Neuronal stem cell (in vitro differentiated cells): ENCODE results near the gene SLC2A4RG.

ENCODE experiments used
- DNase-seq: peaks from one replicate; pipeline ENCODE4 v3.0.0-alpha.2; 2013; ENCODE audit warnings: low spot score
- H2AFZ ChIP-seq: one replicate; pipeline ENCODE4 v1.6.1; 2013; ENCODE audit warnings: mild to moderate bottlenecking, low read length, inconsistent platforms
- H2AK5ac ChIP-seq: 2 replicates; pipeline ENCODE4 v1.6.1; 2013; ENCODE audit warnings: low read depth, mild to moderate bottlenecking, inconsistent platforms, low read length, moderate library complexity, mixed read lengths
- H2BK120ac ChIP-seq: 2 replicates; pipeline ENCODE4 v1.6.1; 2013; ENCODE audit warnings: low read depth, mild to moderate bottlenecking, inconsistent platforms, low read length, moderate library complexity, mixed read lengths
- H2BK12ac ChIP-seq: one replicate; pipeline ENCODE4 v1.6.1; 2013; ENCODE audit warnings: low read length, inconsistent platforms
- H2BK15ac ChIP-seq: 2 replicates; pipeline ENCODE4 v1.6.1; 2013; ENCODE audit warnings: mild to moderate bottlenecking, low read length, inconsistent platforms, mixed read lengths
- H2BK5ac ChIP-seq: one replicate; pipeline ENCODE4 v1.6.1; 2013; ENCODE audit warnings: inconsistent platforms, mild to moderate bottlenecking, low read length, moderate library complexity
- H3K14ac ChIP-seq: one replicate; pipeline ENCODE4 v1.6.1; 2013; ENCODE audit warnings: low read length, inconsistent platforms
- H3K18ac ChIP-seq: 2 replicates; pipeline ENCODE4 v1.6.1; 2013; ENCODE audit warnings: low read length, inconsistent platforms
- H3K23ac ChIP-seq: 2 replicates; pipeline ENCODE4 v1.6.1; 2013; ENCODE audit warnings: low read depth, mild to moderate bottlenecking, mixed read lengths, low read length, inconsistent platforms; ENCODE audit not compliant: poor library complexity
- H3K27ac ChIP-seq: replicated peaks from 3 replicates; pipeline ENCODE4 v1.5.1; 2013; ENCODE audit warnings: low read length, inconsistent platforms
- H3K27me3 ChIP-seq, 3 experiments: 2 replicates each; pipeline ENCODE4 v1.6.1; 2013; ENCODE audit warnings: low read length in 3 of 3, mild to moderate bottlenecking in 2 of 3, inconsistent platforms in 1 of 3, low read depth in 1 of 3, mixed read lengths in 1 of 3, moderate library complexity in 1 of 3; ENCODE audit not compliant: control insufficient read depth in 3 of 3, insufficient read depth in 3 of 3
- H3K36me3 ChIP-seq, 2 donors: replicated peaks in 1 of 2; 2 replicates each; pipeline ENCODE4 v1.6.1; 2013; ENCODE audit warnings: low read length in 2 of 2; ENCODE audit not compliant: control insufficient read depth in 2 of 2, insufficient read depth in 2 of 2
- H3K4ac ChIP-seq: 2 replicates; pipeline ENCODE4 v1.6.1; 2013; ENCODE audit warnings: inconsistent platforms, mild to moderate bottlenecking, low read length, moderate library complexity
- H3K4me1 ChIP-seq, 2 donors: 1 replicate in 1 of 2; 2 replicates in 1 of 2; pipeline ENCODE4 v1.6.1; 2013; ENCODE audit warnings: low read length in 2 of 2, low read depth in 1 of 2; ENCODE audit not compliant: control insufficient read depth in 2 of 2, insufficient read depth in 1 of 2
- H3K4me2 ChIP-seq: one replicate; pipeline ENCODE4 v1.6.1; 2013; ENCODE audit warnings: mild to moderate bottlenecking, low read length, inconsistent platforms; ENCODE audit not compliant: insufficient read depth, poor library complexity, severe bottlenecking
- H3K4me3 ChIP-seq, 2 donors: 2 replicates each; pipeline ENCODE4 v1.5.1; 2013; ENCODE audit warnings: low read length in 2 of 2, mild to moderate bottlenecking in 2 of 2, inconsistent platforms in 1 of 2, moderate library complexity in 1 of 2
- H3K79me1 ChIP-seq: one replicate; pipeline ENCODE4 v1.6.1; 2013; ENCODE audit warnings: low read depth, mild to moderate bottlenecking, inconsistent platforms, low read length, moderate library complexity
- H3K9ac ChIP-seq: one replicate; pipeline ENCODE4 v1.6.1; 2013; ENCODE audit warnings: mild to moderate bottlenecking, low read depth, low read length, inconsistent platforms; ENCODE audit not compliant: poor library complexity
- H3K9me3 ChIP-seq, 2 donors: replicated peaks in 1 of 2; 2 replicates each; pipeline versions ENCODE3 to v1.6.1; 2013; ENCODE audit warnings: low read length in 2 of 2, mild to moderate bottlenecking in 2 of 2, inconsistent platforms in 1 of 2, low read depth in 1 of 2, mixed read lengths in 1 of 2, moderate library complexity in 1 of 2; ENCODE audit not compliant: control insufficient read depth in 2 of 2, insufficient read depth in 1 of 2
- H4K8ac ChIP-seq: one replicate; pipeline ENCODE4 v1.6.1; 2013; ENCODE audit warnings: low read depth, mild to moderate bottlenecking, inconsistent platforms, low read length, moderate library complexity
- H4K91ac ChIP-seq: one replicate; pipeline ENCODE4 v1.6.1; 2013; ENCODE audit warnings: low read length, low read depth, mild to moderate bottlenecking, inconsistent platforms; ENCODE audit not compliant: poor library complexity
- WGBS, 2 donors: extraction: QIAGEN DNeasy Blood & Tissue Kit; methylation state at CpG; one replicate each; pipeline ENCODE4 v1.1.7; 2013; ENCODE audit warnings: missing lambda C conversion rate in 2 of 2, mixed read lengths in 1 of 2; ENCODE audit not compliant: insufficient read length in 2 of 2, insufficient replicate concordance in 1 of 2; ENCODE audit errors: extremely low coverage in 2 of 2; 5-methylcytosine and 5-hydroxymethylcytosine counted together

The SLC2A4RG gene

DNA sequence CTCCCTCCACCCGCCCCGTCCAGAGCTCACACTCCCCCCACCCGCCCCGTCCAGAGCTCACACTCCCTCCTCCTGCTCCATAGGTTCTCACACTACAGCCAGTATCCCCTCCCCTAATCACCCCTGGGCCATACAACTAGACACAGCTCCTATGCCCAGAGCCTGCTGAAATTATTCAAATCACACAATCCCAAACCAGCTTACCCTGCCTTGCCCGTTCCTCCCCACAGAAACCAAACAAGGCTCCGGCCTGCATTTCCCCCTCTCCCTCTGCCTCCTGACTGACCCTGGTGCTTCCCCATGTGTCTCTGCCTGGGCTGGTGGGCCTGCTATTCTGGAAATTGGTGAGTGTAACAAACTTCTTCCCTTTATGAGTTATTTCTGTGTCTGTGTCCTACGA lies 18.6 kb downstream of the SLC2A4RG start:
- no peak overlapping the region for H2AK5ac ChIP-seq
- H3K9ac ChIP-seq: no peak overlapping the region
- no peaks in the 10 kb centered on the region for H3K9me3 ChIP-seq
- H3K4ac ChIP-seq: no peak overlapping the region
- no peak overlapping the region for H4K8ac ChIP-seq
- H3K27me3 ChIP-seq: no peaks in the 10 kb centered on the region
- no peak overlapping the region for H2BK120ac ChIP-seq
- H2BK12ac ChIP-seq: no peak overlapping the region
- no peak overlapping the region for H3K4me3 ChIP-seq
- no peak overlapping the region for H4K91ac ChIP-seq
- no peak for DNase-seq
- H3K27ac ChIP-seq: no peak overlapping the region
- peaks cover 2 to 42% of the 10 kb centered on the region in 2 donors for H3K36me3 ChIP-seq
- no peak overlapping the region for H3K23ac ChIP-seq
- peaks cover 2% of the 10 kb centered on the region for H3K79me1 ChIP-seq
- WGBS, 2 donors: no CpG with 5 or more reads among the region's 7 CpGs
- no peaks in the 10 kb centered on the region for H3K4me1 ChIP-seq
- no peak overlapping the region for H2BK5ac ChIP-seq
- H2AFZ ChIP-seq: no peak overlapping the region
- no peak overlapping the region for H3K4me2 ChIP-seq
- H3K14ac ChIP-seq: no peak overlapping the region
- no peak overlapping the region for H3K18ac ChIP-seq
- H2BK15ac ChIP-seq: no peak overlapping the region

DNA sequence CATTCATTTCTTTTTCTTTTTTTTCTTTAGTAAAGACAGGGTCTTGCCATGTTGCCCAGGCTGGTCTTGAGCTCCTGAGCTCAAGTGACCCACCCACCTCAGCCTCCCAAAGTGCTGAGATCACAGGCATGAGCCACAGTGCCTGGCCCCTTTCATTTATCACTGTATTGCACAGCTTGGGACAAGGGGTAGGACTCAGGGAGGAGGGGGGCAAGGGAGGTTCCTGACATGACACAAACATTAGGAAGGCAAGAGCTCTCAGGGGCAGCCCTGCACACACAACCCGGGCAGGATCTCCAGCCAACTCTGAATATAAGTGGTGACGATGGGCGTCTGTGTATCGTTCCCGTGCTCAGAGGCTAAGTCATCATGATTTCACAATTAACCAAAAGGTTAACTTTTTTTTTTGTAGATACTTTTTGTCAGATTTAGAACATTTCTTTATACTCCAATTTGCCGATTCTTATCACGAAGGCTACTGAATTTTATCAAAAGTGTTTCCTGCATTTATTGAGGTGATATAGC lies 19.9 kb downstream of the SLC2A4RG start:
- no peak overlapping the region for H2BK120ac ChIP-seq
- no peak overlapping the region for H3K4ac ChIP-seq
- H3K79me1 ChIP-seq: peaks cover 2% of the 10 kb centered on the region
- H2AFZ ChIP-seq: no peak overlapping the region
- H3K36me3 ChIP-seq: peaks cover 2 to 38% of the 10 kb centered on the region in 2 donors
- no peak overlapping the region for H3K23ac ChIP-seq
- no peaks in the 10 kb centered on the region for H3K4me1 ChIP-seq
- H3K18ac ChIP-seq: no peak overlapping the region
- no peak overlapping the region for H2BK15ac ChIP-seq
- DNase-seq: no peak
- no peak overlapping the region for H3K9ac ChIP-seq
- no peak overlapping the region for H2BK5ac ChIP-seq
- H2BK12ac ChIP-seq: no peak overlapping the region
- no CpG with 5 or more reads among the region's 7 CpGs for WGBS, 2 donors
- no peak overlapping the region for H3K4me2 ChIP-seq
- no peaks in the 10 kb centered on the region for H3K9me3 ChIP-seq
- H3K14ac ChIP-seq: no peak overlapping the region
- no peak overlapping the region for H3K4me3 ChIP-seq
- no peak overlapping the region for H4K8ac ChIP-seq
- no peak overlapping the region for H4K91ac ChIP-seq
- H3K27me3 ChIP-seq: no peaks in the 10 kb centered on the region
- no peak overlapping the region for H3K27ac ChIP-seq
- H2AK5ac ChIP-seq: no peak overlapping the region

DNA sequence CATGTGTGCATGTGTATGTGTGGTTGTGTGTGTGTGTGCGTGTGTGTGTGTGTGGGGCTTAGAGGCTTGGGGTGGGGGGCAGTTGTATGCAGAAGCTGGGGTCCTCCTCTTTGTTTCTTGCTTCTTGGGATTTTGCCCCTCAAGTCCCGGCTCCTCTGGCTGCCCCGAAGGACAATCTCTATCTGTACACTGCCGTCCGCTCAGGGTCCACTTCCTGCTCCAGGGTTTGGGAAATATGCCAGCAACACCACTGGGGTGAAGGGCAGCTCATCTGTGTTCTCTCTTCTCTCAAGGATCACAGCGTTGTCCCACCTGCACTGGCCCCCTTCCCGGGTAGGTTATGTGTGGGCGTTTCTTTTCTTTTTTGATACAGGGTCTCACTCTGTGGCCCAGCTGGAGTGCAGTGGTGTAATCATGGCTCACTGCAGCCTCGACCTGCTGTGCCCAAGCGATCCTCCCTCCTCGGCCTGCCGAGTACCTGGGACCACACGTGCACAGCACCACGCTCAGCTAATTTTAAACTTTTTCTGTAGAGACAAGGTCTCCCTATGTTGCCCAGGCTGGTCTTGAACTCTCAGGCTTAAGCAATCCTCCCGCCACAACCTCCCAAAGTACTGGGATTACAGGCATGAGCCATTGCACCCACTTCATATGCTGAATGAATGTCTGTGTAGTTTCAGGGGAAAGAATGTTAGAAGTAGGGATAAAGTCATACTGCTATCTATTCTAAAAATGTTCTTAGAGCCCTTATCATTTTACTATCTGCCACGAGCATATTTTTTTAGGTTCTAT lies 25.7 kb downstream of the SLC2A4RG start:
- Histone ChIP-seq H2AK5ac (no peak overlapping the region), H3K4me1 (no peaks in the 10 kb centered on the region), H3K79me1 (no peaks in the 10 kb centered on the region), H3K4ac (no peak overlapping the region), H4K91ac (no peak overlapping the region), H3K9ac (no peak overlapping the region), H2AFZ (no peak overlapping the region), H3K9me3 (peaks cover 0 to 2% of the 10 kb centered on the region in 2 donors), H2BK15ac (no peak overlapping the region), H2BK5ac (no peak overlapping the region), H4K8ac (no peak overlapping the region), H3K23ac (no peak overlapping the region), H3K4me3 (peak overlapping the region in 1 of 2 donors; percentile 44), H3K14ac (no peak overlapping the region), H3K36me3 (peaks cover 3 to 65% of the 10 kb centered on the region in 2 donors), H3K27ac (no peak overlapping the region), H2BK12ac (no peak overlapping the region), H2BK120ac (no peak overlapping the region), H3K18ac (no peak overlapping the region), H3K27me3 (no peaks in the 10 kb centered on the region), H3K4me2 (no peak overlapping the region)
- no peak for DNase-seq
- WGBS, 2 donors: no CpG with 5 or more reads among the region's 16 CpGs

DNA sequence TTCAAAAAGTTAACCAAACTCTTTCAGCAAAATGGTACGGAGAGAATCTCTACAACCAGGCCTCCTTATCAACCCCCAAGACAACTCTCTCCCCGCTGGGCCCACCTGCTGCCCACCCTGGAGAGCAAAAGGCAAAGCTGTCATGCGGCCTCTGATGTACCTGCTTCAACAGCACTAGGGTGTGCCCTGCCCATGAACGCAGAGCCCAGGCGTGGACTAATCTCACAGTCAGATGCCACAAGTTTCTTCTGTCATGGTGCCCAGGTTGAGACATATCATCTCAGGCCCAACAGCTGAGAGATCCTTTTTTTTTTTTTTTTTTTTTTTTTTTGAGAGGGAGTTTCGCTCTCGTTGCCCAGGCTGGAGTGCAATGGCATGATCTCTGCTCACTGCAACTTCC lies 26.3 kb downstream of the SLC2A4RG start:
- whole genome bisulfite sequencing, 2 donors: no CpG with 5 or more reads among the region's 7 CpGs

More for the DNA sequence above, 26.3 kb downstream of the SLC2A4RG start:
- Histone ChIP-seq H3K79me1 (peaks cover 3% of the 10 kb centered on the region), H3K4ac (no peak overlapping the region), H2BK15ac (no peak overlapping the region), H3K18ac (no peak overlapping the region), H2AFZ (no peak overlapping the region), H3K14ac (no peak overlapping the region), H3K27me3 (no peaks in the 10 kb centered on the region), H3K27ac (no peak overlapping the region), H4K91ac (no peak overlapping the region), H2BK12ac (no peak overlapping the region), H3K9me3 (peaks cover 0 to 2% of the 10 kb centered on the region in 2 donors), H4K8ac (no peak overlapping the region), H3K4me3 (no peak overlapping the region), H2BK5ac (no peak overlapping the region), H3K4me1 (no peaks in the 10 kb centered on the region), H3K9ac (no peak overlapping the region), H3K4me2 (no peak overlapping the region), H2AK5ac (no peak overlapping the region), H3K36me3 (peaks cover 3 to 65% of the 10 kb centered on the region in 2 donors), H3K23ac (no peak overlapping the region), H2BK120ac (no peak overlapping the region)
- DNase-seq: no peak
